HepG2 (cell line): ENCODE data around the gene B3GALNT1.

ENCODE experiments used
- CREB1 ChIP-seq, 2 experiments: fragments of 450-650 bp in 1 of 2; IDR thresholded peaks; 2 replicates each; pipeline ENCODE4 v1.6.1; 2016 to 2017; ENCODE audit warnings: control low read depth in 1 of 2, mild to moderate bottlenecking in 1 of 2, missing compliant biosample characterization in 1 of 2, missing genetic modification characterization in 1 of 2
- EZH2 ChIP-seq: conservative IDR thresholded peaks from 2 replicates; pipeline ENCODE4 v1.6.1; 2012; ENCODE audit warnings: mild to moderate bottlenecking, low read depth, low read length, moderate library complexity
- GABPB1 ChIP-seq: IDR thresholded peaks from 2 replicates; pipeline ENCODE4 v1.6.1; 2016; ENCODE audit warnings: mild to moderate bottlenecking, missing genetic modification reagents, moderate library complexity, missing compliant biosample characterization
- HDAC6 ChIP-seq: fragments of 200-600 bp; sonication (generic); IDR thresholded peaks from 2 replicates; pipeline ENCODE4 v1.7.0; 2017; ENCODE audit warnings: mild to moderate bottlenecking, antibody characterized with exemption, low read length, low read depth
- NR2F2 ChIP-seq: IDR thresholded peaks from 2 replicates; pipeline ENCODE4 v1.6.1; 2012; ENCODE audit warnings: low read depth, inconsistent platforms, borderline replicate concordance
- PHF8 ChIP-seq: sonication (generic); formaldehyde crosslinking; IDR thresholded peaks from 2 replicates; pipeline ENCODE4 v1.5.0; 2020; ENCODE audit warnings: missing genetic modification reagents
- PRPF4 ChIP-seq: fragments of 200-400 bp; formaldehyde crosslinking; IDR thresholded peaks from 2 replicates; pipeline ENCODE4 v1.6.1; 2016; ENCODE audit warnings: low read length, low read depth; ENCODE audit not compliant: poor library complexity, severe bottlenecking
- ZBTB21 ChIP-seq: sonication (generic); formaldehyde crosslinking; IDR thresholded peaks from 2 replicates; pipeline ENCODE4 v1.4.0; 2020; ENCODE audit warnings: missing genetic modification reagents

GRCh38 chr3:161132391-161132790, 27.2 kb upstream of the B3GALNT1 start:
- TF ChIP-seq GABPB1 (CRISPR knock-in tag) (no peak), EZH2 (no peak), CREB1 (IDR thresholded peaks at IDR 0.05) (no peak), CREB1 (CRISPR knock-in tag; IDR thresholded peaks at IDR 0.05) (no peak), PRPF4 (no peak), ZBTB21 (CRISPR knock-in tag) (no peak), PHF8 (CRISPR knock-in tag) (no peak), HDAC6 (no peak), NR2F2 (no peak)
